Suprapubic skin (tissue), 4 donors: ENCODE results near the gene VAMP8. TPM values are rescaled to one million over a fixed set of nuclear protein-coding genes. Genes with fewer than 3 reads are reported as not detected.

Experiments
- DNase-seq, 2 donors: peaks; one replicate each; pipeline ENCODE4 v3.0.0-alpha.2; 2019; ENCODE audit warnings: low spot score in 2 of 2
- H3K27ac ChIP-seq: fragments of 200-600 bp; sonication (generic); one replicate; pipeline ENCODE4 v1.5.1; 2019
- H3K27me3 ChIP-seq: fragments of 200-600 bp; sonication (generic); one replicate; pipeline ENCODE4 v1.5.1; 2019
- H3K36me3 ChIP-seq: fragments of 200-600 bp; sonication (generic); one replicate; pipeline ENCODE4 v1.5.1; 2019
- H3K4me1 ChIP-seq: fragments of 200-600 bp; sonication (generic); one replicate; pipeline ENCODE4 v1.5.1; 2019
- H3K4me3 ChIP-seq: fragments of 200-600 bp; sonication (generic); one replicate; pipeline ENCODE4 v1.5.1; 2019; ENCODE audit warnings: mild to moderate bottlenecking
- H3K9me3 ChIP-seq: fragments of 200-600 bp; sonication (generic); one replicate; pipeline ENCODE4 v1.5.1; 2019
- CTCF ChIP-seq, 2 donors: fragments of 200-600 bp in 1 of 2; fragments of 450-650 bp in 1 of 2; sonication (generic) in 1 of 2; IDR thresholded peaks; one replicate each; pipeline ENCODE4 v1.5.1; 2016 to 2019; ENCODE audit warnings: antibody characterized with exemption in 2 of 2, mild to moderate bottlenecking in 1 of 2, moderate library complexity in 1 of 2
- EP300 ChIP-seq: sonication (generic); formaldehyde crosslinking; IDR thresholded peaks from one replicate; pipeline ENCODE4 v1.6.1; 2017; ENCODE audit warnings: antibody characterized with exemption
- POLR2A ChIP-seq, 2 donors: fragments of 450-650 bp; IDR thresholded peaks; one replicate each; pipeline ENCODE4 v1.6.1; 2017; ENCODE audit warnings: antibody characterized with exemption in 2 of 2, mild to moderate bottlenecking in 2 of 2, moderate library complexity in 2 of 2
- POLR2AphosphoS5 ChIP-seq, 3 donors: sonication (generic); formaldehyde crosslinking; IDR thresholded peaks; one replicate each; pipeline ENCODE4 v1.6.1; 2017; ENCODE audit warnings: antibody characterized with exemption in 3 of 3
- WGBS: methylation state at CpG from one replicate; pipeline ENCODE4 v1.1.5; 2018; 5-methylcytosine and 5-hydroxymethylcytosine counted together
- total RNA-seq, 4 donors: library from RNA; depleted of rRNA; stranded (reverse); fragments of >200 nt; gene quantifications; one replicate each; pipeline ENCODE4 v1.1.0, GENCODE V29; 2016

VAMP8 gene
- total RNA-seq, 4 donors from 2014 or later: 85.5 to 123 (median 96.0) TPM

GRCh38 chr2:85598594-85599340, 21.4 kb downstream of the VAMP8 start:
- 80% methylated on average over 14 of the region's 14 CpGs for WGBS
- H3K4me3 ChIP-seq: no peak overlapping the region
- no peak overlapping the region for H3K27ac ChIP-seq
- TF ChIP-seq POLR2AphosphoS5 (IDR thresholded peaks at IDR 0.05): no peak
- no peak for TF ChIP-seq EP300
- TF ChIP-seq CTCF (IDR thresholded peaks at IDR 0.05): no peak
- TF ChIP-seq POLR2A (IDR thresholded peaks at IDR 0.05): no peak
- DNase-seq: no peak
- H3K36me3 ChIP-seq: peaks cover 35% of the 10 kb centered on the region
- no peaks in the 10 kb centered on the region for H3K9me3 ChIP-seq
- H3K27me3 ChIP-seq: no peaks in the 10 kb centered on the region
- H3K4me1 ChIP-seq: peaks cover 46% of the 10 kb centered on the region

GRCh38 chr2:85599468-85600234, 22.3 kb downstream of the VAMP8 start:
- no peak for TF ChIP-seq EP300
- no peak for TF ChIP-seq POLR2AphosphoS5 (IDR thresholded peaks at IDR 0.05)
- TF ChIP-seq POLR2A (IDR thresholded peaks at IDR 0.05): no peak
- no peak for TF ChIP-seq CTCF (IDR thresholded peaks at IDR 0.05)
- H3K27me3 ChIP-seq: no peaks in the 10 kb centered on the region
- DNase-seq: no peak
- H3K27ac ChIP-seq: no peak overlapping the region
- peaks cover 35% of the 10 kb centered on the region for H3K36me3 ChIP-seq
- H3K4me1 ChIP-seq: peaks cover 50% of the 10 kb centered on the region
- H3K9me3 ChIP-seq: no peaks in the 10 kb centered on the region
- 71% methylated on average over 10 of the region's 17 CpGs for WGBS
- no peak overlapping the region for H3K4me3 ChIP-seq

- H3K4me1 ChIP-seq: peaks cover 51% of the 10 kb centered on the region
- WGBS: 86% methylated on average over 2 of the region's 3 CpGs
- H3K4me3 ChIP-seq: no peak overlapping the region
- TF ChIP-seq CTCF (IDR thresholded peaks at IDR 0.05): no peak
- TF ChIP-seq POLR2A (IDR thresholded peaks at IDR 0.05): no peak
- no peak for TF ChIP-seq EP300
- no peak for TF ChIP-seq POLR2AphosphoS5 (IDR thresholded peaks at IDR 0.05)
- peaks cover 35% of the 10 kb centered on the region for H3K36me3 ChIP-seq
- no peak for DNase-seq
- H3K27ac ChIP-seq: no peak overlapping the region
- no peaks in the 10 kb centered on the region for H3K9me3 ChIP-seq
- H3K27me3 ChIP-seq: no peaks in the 10 kb centered on the region
Observed at GRCh38 chr2:85600235-85600575, 22.8 kb downstream of the VAMP8 start.

GRCh38 chr2:85600951-85601770, 23.8 kb downstream of the VAMP8 start:
- no peaks in the 10 kb centered on the region for H3K9me3 ChIP-seq
- H3K27me3 ChIP-seq: no peaks in the 10 kb centered on the region
- 73% methylated on average over 6 of the region's 6 CpGs for WGBS
- H3K4me1 ChIP-seq: peaks cover 59% of the 10 kb centered on the region
- peaks cover 35% of the 10 kb centered on the region for H3K36me3 ChIP-seq
- TF ChIP-seq POLR2AphosphoS5 (IDR thresholded peaks at IDR 0.05): no peak
- TF ChIP-seq EP300: no peak
- TF ChIP-seq POLR2A (IDR thresholded peaks at IDR 0.05): no peak
- TF ChIP-seq CTCF (IDR thresholded peaks at IDR 0.05): no peak
- DNase-seq: no peak
- peak overlapping the region; percentile 79 for H3K4me3 ChIP-seq
- H3K27ac ChIP-seq: peak overlapping the region; percentile 91
